ENCODE results near the gene FAM168B.

Gene FAM168B

GRCh38 chr2:131054488-131054887 lies 38.8 kb downstream of the FAM168B start:
- DNase-seq: no peak

GRCh38 chr2:131052741-131053263 lies 40.5 kb downstream of the FAM168B start:
- DNase-seq: no peak

- no peak for DNase-seq
These were observed 42.4 kb downstream of the FAM168B start for GRCh38 chr2:131050896-131051295.

- DNase-seq: no peak
These were observed 44.0 kb downstream of the FAM168B start for GRCh38 chr2:131049150-131049718.

GRCh38 chr2:131048641-131049040 lies 44.6 kb downstream of the FAM168B start:
- no peak for DNase-seq

GRCh38 chr2:131047920-131048560 lies 45.2 kb downstream of the FAM168B start:
- no peak for DNase-seq

- no peak for DNase-seq
These were observed 46.2 kb downstream of the FAM168B start for GRCh38 chr2:131046918-131047652.

- DNase-seq: no peak
These were observed 47.0 kb downstream of the FAM168B start for GRCh38 chr2:131046028-131046917.

- DNase-seq: no peak
These were observed 47.8 kb downstream of the FAM168B start for GRCh38 chr2:131045286-131046027.

- DNase-seq: no peak
These were observed 48.5 kb downstream of the FAM168B start for GRCh38 chr2:131044757-131045150.

- no peak for DNase-seq
These were observed 49.0 kb downstream of the FAM168B start for GRCh38 chr2:131044075-131044756.

GRCh38 chr2:131043199-131044074 lies 49.8 kb downstream of the FAM168B start:
- no peak for DNase-seq

- DNase-seq: no peak
These were observed 51.0 kb downstream of the FAM168B start for GRCh38 chr2:131042148-131042775.

- no peak for DNase-seq
These were observed 51.7 kb downstream of the FAM168B start for GRCh38 chr2:131041402-131042147.

GRCh38 chr2:131040661-131041401 lies 52.4 kb downstream of the FAM168B start:
- no peak for DNase-seq

- DNase-seq: no peak
These were observed 53.2 kb downstream of the FAM168B start for GRCh38 chr2:131039908-131040660.

- DNase-seq: no peak
These were observed 53.7 kb downstream of the FAM168B start for GRCh38 chr2:131039535-131039907.

GRCh38 chr2:131039101-131039440 lies 54.2 kb downstream of the FAM168B start:
- no peak for DNase-seq
